SU-DHL-6 (cell line): ENCODE results near the gene MTHFD2.

Experiments used
- EZH2phosphoT487 ChIP-seq: fragments of 200-600 bp; sonication (generic), shearing (Covaris generic); conservative IDR thresholded peaks from 2 replicates; pipeline ENCODE4 v1.6.1; 2018; ENCODE audit warnings: mild to moderate bottlenecking, antibody characterized with exemption, low read length, moderate library complexity, mixed read lengths
- TF ChIP-seq, protein P1 (sequence below): fragments of 200-600 bp; sonication (generic); IDR thresholded peaks from one replicate; pipeline ENCODE4 v1.5.1; 2017; ENCODE audit warnings: antibody characterized with exemption, mild to moderate bottlenecking, low read length, moderate library complexity; ENCODE audit not compliant: insufficient read depth, poor library complexity, severe bottlenecking

GRCh38 chr2:74199871-74200305 is 1.5 kb downstream of the MTHFD2 start:
- TF ChIP-seq, protein P1, sequence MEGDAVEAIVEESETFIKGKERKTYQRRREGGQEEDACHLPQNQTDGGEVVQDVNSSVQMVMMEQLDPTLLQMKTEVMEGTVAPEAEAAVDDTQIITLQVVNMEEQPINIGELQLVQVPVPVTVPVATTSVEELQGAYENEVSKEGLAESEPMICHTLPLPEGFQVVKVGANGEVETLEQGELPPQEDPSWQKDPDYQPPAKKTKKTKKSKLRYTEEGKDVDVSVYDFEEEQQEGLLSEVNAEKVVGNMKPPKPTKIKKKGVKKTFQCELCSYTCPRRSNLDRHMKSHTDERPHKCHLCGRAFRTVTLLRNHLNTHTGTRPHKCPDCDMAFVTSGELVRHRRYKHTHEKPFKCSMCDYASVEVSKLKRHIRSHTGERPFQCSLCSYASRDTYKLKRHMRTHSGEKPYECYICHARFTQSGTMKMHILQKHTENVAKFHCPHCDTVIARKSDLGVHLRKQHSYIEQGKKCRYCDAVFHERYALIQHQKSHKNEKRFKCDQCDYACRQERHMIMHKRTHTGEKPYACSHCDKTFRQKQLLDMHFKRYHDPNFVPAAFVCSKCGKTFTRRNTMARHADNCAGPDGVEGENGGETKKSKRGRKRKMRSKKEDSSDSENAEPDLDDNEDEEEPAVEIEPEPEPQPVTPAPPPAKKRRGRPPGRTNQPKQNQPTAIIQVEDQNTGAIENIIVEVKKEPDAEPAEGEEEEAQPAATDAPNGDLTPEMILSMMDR: no peak
- no peak for TF ChIP-seq EZH2phosphoT487
